ENCODE data around the gene SULT4A1. TPM values are rescaled to one million over a fixed set of nuclear protein-coding genes. Genes with fewer than 3 reads are reported as not detected.

Gene SULT4A1
- polyA plus RNA-seq, 2 of the 4 experiments (the other 2 are of a cell fraction) = not detected

DNA sequence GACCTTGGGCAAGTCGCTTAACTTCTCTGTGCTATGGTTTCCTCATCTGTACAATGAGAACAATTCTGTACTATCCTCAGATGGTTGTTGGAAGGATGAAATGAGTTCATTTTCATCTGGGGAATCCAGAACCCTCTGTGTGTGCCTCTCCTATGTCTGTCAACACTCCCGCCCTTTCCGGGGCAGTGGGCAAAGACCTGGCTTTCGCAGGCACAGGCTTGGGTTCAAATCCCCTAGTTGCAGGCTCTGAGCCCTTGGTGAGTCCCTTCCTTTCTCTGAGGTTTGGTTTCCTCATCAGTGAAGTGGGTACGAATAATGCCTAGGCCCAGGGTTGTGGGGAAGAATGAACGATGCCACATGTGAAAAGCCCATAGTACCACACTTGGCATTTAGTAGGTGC, 23.5 kb upstream of the SULT4A1 start (continued):
- TF ChIP-seq, protein P1, sequence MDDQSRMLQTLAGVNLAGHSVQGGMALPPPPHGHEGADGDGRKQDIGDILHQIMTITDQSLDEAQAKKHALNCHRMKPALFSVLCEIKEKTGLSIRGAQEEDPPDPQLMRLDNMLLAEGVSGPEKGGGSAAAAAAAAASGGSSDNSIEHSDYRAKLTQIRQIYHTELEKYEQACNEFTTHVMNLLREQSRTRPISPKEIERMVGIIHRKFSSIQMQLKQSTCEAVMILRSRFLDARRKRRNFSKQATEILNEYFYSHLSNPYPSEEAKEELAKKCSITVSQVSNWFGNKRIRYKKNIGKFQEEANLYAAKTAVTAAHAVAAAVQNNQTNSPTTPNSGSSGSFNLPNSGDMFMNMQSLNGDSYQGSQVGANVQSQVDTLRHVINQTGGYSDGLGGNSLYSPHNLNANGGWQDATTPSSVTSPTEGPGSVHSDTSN (IDR thresholded peaks at IDR 0.05) = no peak
- TF ChIP-seq CHD2 (IDR thresholded peaks at IDR 0.05; ENCODE audit: low read length, partially characterized antibody) = no peak
- TF ChIP-seq RAD21 (conservative IDR thresholded peaks at IDR 0.05 in 1 of 2, IDR thresholded peaks at IDR 0.05 in 1 of 2) = no peak

DNA sequence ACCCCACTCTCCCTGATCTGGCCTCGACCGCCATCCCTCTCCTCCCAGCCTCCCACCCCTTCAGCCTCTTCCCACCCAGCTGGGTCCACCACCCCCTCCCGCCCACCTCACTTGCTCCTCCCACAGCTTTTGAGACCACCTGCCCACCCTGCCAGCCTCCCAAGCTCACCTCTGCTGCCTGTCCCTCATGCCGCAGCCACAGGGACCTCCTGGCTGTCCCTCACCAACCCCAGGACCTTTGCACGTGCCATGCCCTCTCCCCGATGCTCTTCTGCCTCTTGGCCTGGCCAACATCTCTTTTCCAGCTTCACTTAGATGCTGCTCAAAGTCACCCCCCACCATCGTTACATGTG, 23.0 kb upstream of the SULT4A1 start:
- Histone ChIP-seq H3K4me2 (no peak overlapping the region), H3K27ac (no peak overlapping the region), H3K4me1 (no peaks in the 10 kb centered on the region), H3K4me3 (no peak overlapping the region), H3K9me3 (no peaks in the 10 kb centered on the region)
- DNase-seq (ENCODE audit: low read depth in 1 of 2, low spot score in 1 of 2) = no peak
- no peak for TF ChIP-seq ZC3H11A (IDR thresholded peaks at IDR 0.05)
- TF ChIP-seq, protein P2, sequence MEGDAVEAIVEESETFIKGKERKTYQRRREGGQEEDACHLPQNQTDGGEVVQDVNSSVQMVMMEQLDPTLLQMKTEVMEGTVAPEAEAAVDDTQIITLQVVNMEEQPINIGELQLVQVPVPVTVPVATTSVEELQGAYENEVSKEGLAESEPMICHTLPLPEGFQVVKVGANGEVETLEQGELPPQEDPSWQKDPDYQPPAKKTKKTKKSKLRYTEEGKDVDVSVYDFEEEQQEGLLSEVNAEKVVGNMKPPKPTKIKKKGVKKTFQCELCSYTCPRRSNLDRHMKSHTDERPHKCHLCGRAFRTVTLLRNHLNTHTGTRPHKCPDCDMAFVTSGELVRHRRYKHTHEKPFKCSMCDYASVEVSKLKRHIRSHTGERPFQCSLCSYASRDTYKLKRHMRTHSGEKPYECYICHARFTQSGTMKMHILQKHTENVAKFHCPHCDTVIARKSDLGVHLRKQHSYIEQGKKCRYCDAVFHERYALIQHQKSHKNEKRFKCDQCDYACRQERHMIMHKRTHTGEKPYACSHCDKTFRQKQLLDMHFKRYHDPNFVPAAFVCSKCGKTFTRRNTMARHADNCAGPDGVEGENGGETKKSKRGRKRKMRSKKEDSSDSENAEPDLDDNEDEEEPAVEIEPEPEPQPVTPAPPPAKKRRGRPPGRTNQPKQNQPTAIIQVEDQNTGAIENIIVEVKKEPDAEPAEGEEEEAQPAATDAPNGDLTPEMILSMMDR (IDR thresholded peaks at IDR 0.05) = 0 out of 3 replicates have a peak, but pooled peaks have one; percentile 15
- TF ChIP-seq EP300 (IDR thresholded peaks at IDR 0.05) = no peak
- TF ChIP-seq FOXS1 (CRISPR knock-in tag; IDR thresholded peaks at IDR 0.05) = no peak
- no peak for TF ChIP-seq NPAS2 (CRISPR knock-in tag; IDR thresholded peaks at IDR 0.05; ENCODE audit: borderline replicate concordance)
- ChIA-PET POLR2A (interaction anchor here (0.6 kb wide), 1 partner anchor 698 kb away, joined by 5 read pairs; no protein-coding TSS in a partner anchor), CTCF (interaction anchor here (0.5 to 6.5 kb wide), 26 partner anchors 8 to 1196 kb away, joined by 3 to 97 read pairs (median 4); no protein-coding TSS in a partner anchor)
- no peak for FAIRE-seq
- no peak for ATAC-seq
- 53% methylated on average over 4 of the region's 7 CpGs for WGBS (ENCODE audit: missing lambda C conversion rate)

DNA sequence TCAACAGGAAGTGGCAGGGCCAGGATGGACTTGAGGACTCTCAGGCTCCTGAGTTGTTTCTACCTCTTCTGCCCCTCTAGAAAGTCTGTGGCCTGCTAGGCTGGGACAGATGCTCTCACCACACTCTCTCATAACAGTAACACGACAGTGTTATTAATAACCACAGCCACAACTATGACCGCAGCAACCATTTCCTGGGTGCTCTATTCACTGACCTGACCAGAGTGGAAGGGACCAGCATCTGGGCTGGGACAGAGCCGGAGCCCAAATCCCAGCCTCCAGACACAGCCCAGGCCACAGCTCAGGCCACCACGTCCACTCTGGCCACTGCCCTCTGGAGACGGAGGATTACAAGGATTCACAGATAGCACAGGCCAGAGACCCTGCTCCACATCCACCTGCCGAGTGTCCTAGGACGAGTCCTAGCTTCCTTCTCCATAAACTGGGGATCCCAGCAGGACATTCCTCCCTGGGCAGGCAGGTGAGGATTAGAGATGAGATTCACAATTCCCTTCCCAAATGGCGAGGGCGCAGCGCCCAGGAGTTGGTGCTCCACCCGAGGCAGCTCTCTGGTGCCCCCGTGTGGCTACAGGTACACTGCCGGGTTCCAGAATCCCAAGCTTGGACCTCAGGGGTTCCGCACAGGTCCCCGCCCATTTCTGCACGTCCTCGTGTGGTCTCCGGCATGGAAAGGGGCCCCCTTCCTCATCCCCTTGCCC, 22.4 kb upstream of the SULT4A1 start:
- POLR2A ChIA-PET = interaction anchor here (0.6 kb wide), 1 partner anchor 698 kb away, joined by 5 read pairs; no protein-coding TSS in a partner anchor

More for the DNA sequence above, 22.4 kb upstream of the SULT4A1 start:
- Histone ChIP-seq H3K4me3 (no peak overlapping the region), H3K4me1 (no peaks in the 10 kb centered on the region), H3K9me3 (no peaks in the 10 kb centered on the region), H3K4me2 (no peak overlapping the region), H3K27ac (no peak overlapping the region)
- FAIRE-seq (no peak), ATAC-seq (peak; percentile 63 to 80; a peak in 5 of 6 replicates), DNase-seq (ENCODE audit: low read depth in 1 of 2, low spot score in 1 of 2) (peak; percentile 48 to 57)
- CTCF ChIA-PET = interaction anchor here (0.6 to 6.5 kb wide), 30 partner anchors 9 to 740 kb away, joined by 3 to 97 read pairs (median 4); no protein-coding TSS in a partner anchor
- TF ChIP-seq, protein P3, sequence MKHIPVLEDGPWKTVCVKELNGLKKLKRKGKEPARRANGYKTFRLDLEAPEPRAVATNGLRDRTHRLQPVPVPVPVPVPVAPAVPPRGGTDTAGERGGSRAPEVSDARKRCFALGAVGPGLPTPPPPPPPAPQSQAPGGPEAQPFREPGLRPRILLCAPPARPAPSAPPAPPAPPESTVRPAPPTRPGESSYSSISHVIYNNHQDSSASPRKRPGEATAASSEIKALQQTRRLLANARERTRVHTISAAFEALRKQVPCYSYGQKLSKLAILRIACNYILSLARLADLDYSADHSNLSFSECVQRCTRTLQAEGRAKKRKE (CRISPR knock-in tag; IDR thresholded peaks at IDR 0.05; ENCODE audit: low read depth) = no peak
- TF ChIP-seq RAD21 (conservative IDR thresholded peaks at IDR 0.05 in 1 of 2, IDR thresholded peaks at IDR 0.05 in 1 of 2) = peak; percentile 54 to 58
- TF ChIP-seq SMC3 (IDR thresholded peaks at IDR 0.05) = peak; percentile 50
- TF ChIP-seq KDM1A (IDR thresholded peaks at IDR 0.05; ENCODE audit: low read depth) = no peak
- no peak for TF ChIP-seq EP300 (IDR thresholded peaks at IDR 0.05)
- TF ChIP-seq, protein P2 (IDR thresholded peaks at IDR 0.05) = peak; percentile 58
- WGBS (ENCODE audit: missing lambda C conversion rate) = 34% methylated on average over 12 of the region's 18 CpGs

Data from A549 (cell line).